ENCODE measurements around the gene FGF14.

Gene FGF14

DNA sequence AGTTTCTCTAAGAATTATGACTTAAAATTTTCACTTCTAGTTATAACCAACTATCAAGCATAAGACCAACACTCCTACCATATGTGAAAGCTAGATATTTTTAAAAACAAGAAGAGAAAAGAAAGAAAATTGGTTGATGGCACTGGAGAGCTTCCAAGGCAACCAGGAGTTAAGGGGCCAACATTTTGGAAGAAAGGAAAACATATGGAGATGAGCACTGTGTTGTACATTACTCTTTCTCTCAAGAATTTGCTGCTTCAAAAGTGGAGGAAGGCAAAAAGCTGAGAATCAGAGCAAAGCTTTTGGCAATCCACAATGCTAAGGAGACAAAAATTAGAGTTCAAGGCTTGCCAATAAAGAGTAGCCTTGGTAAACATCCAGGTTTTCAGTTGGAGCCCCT lies 503.2 kb downstream of the FGF14 start:
- TF ChIP-seq CTCF (IDR thresholded peaks at IDR 0.05): no peak
- Histone ChIP-seq H3K4me1 (no peaks in the 10 kb centered on the region), H3K9ac (no peak overlapping the region)

DNA sequence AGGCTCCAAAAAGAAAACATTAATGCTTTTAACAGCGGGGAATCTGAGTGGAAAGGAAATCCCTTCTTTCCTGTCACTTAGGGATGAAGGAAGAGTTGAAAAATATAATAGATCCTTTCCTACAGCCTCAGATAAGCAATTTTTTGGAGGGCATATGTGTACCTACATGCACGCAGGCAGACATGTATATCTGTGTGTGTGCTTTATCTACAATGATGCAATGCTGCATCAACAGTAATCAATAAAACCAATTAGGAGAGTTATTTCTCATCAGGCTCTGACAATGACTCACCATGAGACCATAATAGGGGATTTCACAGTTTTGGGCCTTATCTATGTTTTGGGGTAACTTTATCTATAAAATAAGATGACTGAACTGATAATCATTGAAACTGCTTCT lies 505.3 kb downstream of the FGF14 start:
- Histone ChIP-seq H2AFZ (no peak overlapping the region), H3K4me2 (ENCODE audit: low read length) (no peak overlapping the region), H3K4me1 (no peaks in the 10 kb centered on the region), H3K4me3 (ENCODE audit: low read depth, low read length) (no peak overlapping the region), H3K9ac (no peak overlapping the region), H3K36me3 (ENCODE audit: control insufficient read depth, insufficient read depth, low read length) (no peaks in the 10 kb centered on the region), H3K27me3 (ENCODE audit: control insufficient read depth, insufficient read depth, low read length) (no peaks in the 10 kb centered on the region), H3K9me3 (ENCODE audit: control insufficient read depth, low read length) (no peaks in the 10 kb centered on the region), H3K27ac (no peak overlapping the region), H3K79me2 (no peaks in the 10 kb centered on the region)
- TF ChIP-seq CTCF (IDR thresholded peaks at IDR 0.05): no peak

More for the DNA sequence above, 503.2 kb downstream of the FGF14 start:
- Histone ChIP-seq H2AFZ (no peak overlapping the region), H3K4me3 (ENCODE audit: low read depth, low read length) (no peak overlapping the region), H3K27ac (no peak overlapping the region), H3K4me2 (ENCODE audit: low read length) (no peak overlapping the region), H3K9me3 (ENCODE audit: control insufficient read depth, low read length) (no peaks in the 10 kb centered on the region), H3K27me3 (ENCODE audit: control insufficient read depth, insufficient read depth, low read length) (no peaks in the 10 kb centered on the region), H3K36me3 (ENCODE audit: control insufficient read depth, insufficient read depth, low read length) (no peaks in the 10 kb centered on the region), H3K79me2 (no peaks in the 10 kb centered on the region)

DNA sequence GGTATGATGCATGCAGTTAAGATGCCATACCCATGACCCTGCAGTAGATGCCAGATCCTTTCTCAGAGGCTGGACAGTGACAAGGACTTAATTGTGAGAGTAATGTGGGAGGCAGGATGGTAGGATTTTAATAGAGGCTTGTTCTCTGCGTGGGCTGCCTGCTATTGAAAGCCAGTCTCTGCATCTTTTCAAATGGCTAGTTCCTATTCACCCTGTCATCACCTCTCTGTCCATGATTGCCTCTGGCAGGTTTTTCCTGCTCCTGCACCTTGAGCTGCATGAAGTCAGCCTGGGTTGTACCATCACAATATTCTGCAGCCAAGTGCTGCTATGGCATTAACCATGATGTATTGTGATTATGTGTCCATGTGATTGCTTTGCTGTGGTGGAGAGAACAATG lies 508.8 kb downstream of the FGF14 start:
- TF ChIP-seq CTCF (IDR thresholded peaks at IDR 0.05): no peak
- H3K27me3 ChIP-seq (ENCODE audit: control insufficient read depth, insufficient read depth, low read length): no peaks in the 10 kb centered on the region

DNA sequence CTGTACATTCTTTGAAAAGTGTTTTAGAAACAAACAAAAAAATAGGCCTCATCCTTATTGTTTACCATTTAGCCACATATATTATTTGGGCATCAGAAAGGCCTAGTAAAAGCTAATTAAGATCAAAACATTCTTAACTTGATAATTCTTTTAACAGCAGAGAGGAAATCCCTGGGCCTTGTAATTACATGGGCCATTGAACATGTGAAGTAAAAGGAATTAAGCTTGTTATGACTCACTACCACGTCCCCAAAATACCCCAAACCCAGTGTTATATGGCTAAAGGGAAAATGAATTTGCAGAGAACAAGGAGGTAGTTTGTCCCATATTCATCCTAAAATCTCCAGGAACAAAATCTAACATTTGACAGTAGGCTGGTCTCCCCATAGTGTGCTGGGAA lies 509.6 kb downstream of the FGF14 start:
- no peak for TF ChIP-seq CTCF (IDR thresholded peaks at IDR 0.05)
- H3K79me2 ChIP-seq: no peaks in the 10 kb centered on the region
- H3K4me1 ChIP-seq: no peaks in the 10 kb centered on the region
- no peak overlapping the region for H3K4me2 ChIP-seq (ENCODE audit: low read length)
- H3K27me3 ChIP-seq (ENCODE audit: control insufficient read depth, insufficient read depth, low read length): no peaks in the 10 kb centered on the region
- no peak overlapping the region for H2AFZ ChIP-seq
- H3K36me3 ChIP-seq (ENCODE audit: control insufficient read depth, insufficient read depth, low read length): no peaks in the 10 kb centered on the region
- H3K9me3 ChIP-seq (ENCODE audit: control insufficient read depth, low read length): no peaks in the 10 kb centered on the region
- H3K27ac ChIP-seq: no peak overlapping the region
- no peak overlapping the region for H3K9ac ChIP-seq
- no peak overlapping the region for H3K4me3 ChIP-seq (ENCODE audit: low read depth, low read length)

More for the DNA sequence above, 508.8 kb downstream of the FGF14 start:
- Histone ChIP-seq H2AFZ (no peak overlapping the region), H3K79me2 (no peaks in the 10 kb centered on the region), H3K27ac (no peak overlapping the region), H3K4me3 (ENCODE audit: low read depth, low read length) (no peak overlapping the region), H3K4me2 (ENCODE audit: low read length) (no peak overlapping the region), H3K9ac (no peak overlapping the region), H3K4me1 (no peaks in the 10 kb centered on the region), H3K36me3 (ENCODE audit: control insufficient read depth, insufficient read depth, low read length) (no peaks in the 10 kb centered on the region), H3K9me3 (ENCODE audit: control insufficient read depth, low read length) (no peaks in the 10 kb centered on the region)

- H3K27ac ChIP-seq: no peak overlapping the region
- no peak for TF ChIP-seq CTCF (IDR thresholded peaks at IDR 0.05)
- no peak overlapping the region for H2AFZ ChIP-seq
- H3K9ac ChIP-seq: no peak overlapping the region
- H3K4me3 ChIP-seq (ENCODE audit: low read depth, low read length): no peak overlapping the region
- H3K27me3 ChIP-seq (ENCODE audit: control insufficient read depth, insufficient read depth, low read length): no peaks in the 10 kb centered on the region
- no peaks in the 10 kb centered on the region for H3K4me1 ChIP-seq
- H3K36me3 ChIP-seq (ENCODE audit: control insufficient read depth, insufficient read depth, low read length): no peaks in the 10 kb centered on the region
- H3K4me2 ChIP-seq (ENCODE audit: low read length): no peak overlapping the region
- H3K79me2 ChIP-seq: no peaks in the 10 kb centered on the region
- H3K9me3 ChIP-seq (ENCODE audit: control insufficient read depth, low read length): no peaks in the 10 kb centered on the region
Observed at GRCh38 chr13:101881593-101881992, 520.3 kb downstream of the FGF14 start.
